Panc1 (cell line): Measurements from ENCODE around the gene DUSP14. TPM values are rescaled to one million over a fixed set of nuclear protein-coding genes. Genes with fewer than 3 reads are reported as not detected.
A peak's percentile ranks its signal among the peaks of the same experiment; 100 is the strongest.

Experiments used
- ATAC-seq: fragments of 200-7000 bp; cut with Tn5 transposase; 2 replicates; pipeline ENCODE4 v1.9.1; 2020; ENCODE audit warnings: mild to moderate bottlenecking, moderate library complexity
- BruUV-seq: library from RNA; stranded (reverse); fragments of 400-500 nt; replicated peaks from 2 replicates; lab custom pipeline; 2021; lab: Mats Ljungman, UMichigan
- CTCF ChIA-PET: fragments of 300-600 bp; sonication (Branson Sonifier 250); formaldehyde crosslinking; loops from one replicate; lab custom pipeline; 2022; ENCODE audit warnings: antibody characterized with exemption; lab: Charles Lee
- POLR2A ChIA-PET: fragments of 300-600 bp; sonication (Branson Sonifier 250); formaldehyde crosslinking; loops from one replicate; lab custom pipeline; 2022; ENCODE audit warnings: antibody characterized with exemption; lab: Charles Lee
- DNase-seq: peaks from one replicate; pipeline ENCODE4 v3.0.0-alpha.2; 2010; ENCODE audit warnings: low read depth, low spot score
- H3K27ac ChIP-seq: 2 replicates; pipeline ENCODE4 v1.5.1; 2011; ENCODE audit warnings: mild to moderate bottlenecking, low read length, inconsistent platforms
- H3K27me3 ChIP-seq: fragments of 200-500 bp; sonication (Bioruptor generic); 2 replicates; pipeline ENCODE4 v1.6.0; 2014; ENCODE audit warnings: low read length, inconsistent platforms; ENCODE audit not compliant: control insufficient read depth, insufficient read depth
- H3K36me3 ChIP-seq: fragments of 200-500 bp; sonication (Bioruptor generic); 2 replicates; pipeline ENCODE4 v1.5.1; 2014; ENCODE audit warnings: inconsistent platforms, mild to moderate bottlenecking, low read length, moderate library complexity; ENCODE audit not compliant: control insufficient read depth, insufficient read depth
- H3K4me1 ChIP-seq: 2 replicates; pipeline ENCODE4 v1.5.1; 2011; ENCODE audit warnings: inconsistent platforms, mild to moderate bottlenecking, low read length, moderate library complexity; ENCODE audit not compliant: control insufficient read depth, insufficient read depth
- H3K4me3 ChIP-seq, 2 experiments: 2 replicates each; pipeline ENCODE4 v1.5.1; 2011 to 2012; ENCODE audit warnings: low read depth in 2 of 2, low read length in 2 of 2, mild to moderate bottlenecking in 2 of 2, inconsistent platforms in 1 of 2, moderate library complexity in 1 of 2
- H3K9me3 ChIP-seq: fragments of 200-500 bp; sonication (Bioruptor generic); 2 replicates; pipeline ENCODE4 v1.5.1; 2014; ENCODE audit warnings: low read depth, mild to moderate bottlenecking, inconsistent platforms, low read length, moderate library complexity; ENCODE audit not compliant: control insufficient read depth, insufficient read depth
- CTCF ChIP-seq: fragments of 450-650 bp; IDR thresholded peaks from 2 replicates; pipeline ENCODE4 v1.5.1; 2017; ENCODE audit warnings: mild to moderate bottlenecking
- POLR2AphosphoS5 ChIP-seq: IDR thresholded peaks from 2 replicates; pipeline ENCODE4 v1.6.1; 2012; ENCODE audit warnings: mild to moderate bottlenecking, low read depth, low read length, moderate library complexity
- REST ChIP-seq, 2 experiments: IDR thresholded peaks; 2 replicates each; pipeline ENCODE4 v1.6.1; 2011 to 2012; ENCODE audit warnings: low read depth in 2 of 2, control low read depth in 1 of 2, low read length in 1 of 2, mild to moderate bottlenecking in 1 of 2, moderate library complexity in 1 of 2; ENCODE audit not compliant: insufficient read depth in 1 of 2
- SIN3A ChIP-seq: IDR thresholded peaks from 2 replicates; pipeline ENCODE4 v1.6.1; 2012; ENCODE audit warnings: low read depth, mild to moderate bottlenecking, low read length, moderate library complexity, borderline replicate concordance; ENCODE audit not compliant: insufficient read depth
- TCF7L2 ChIP-seq: IDR thresholded peaks from 2 replicates; pipeline ENCODE4 v1.6.1; 2011; ENCODE audit warnings: mild to moderate bottlenecking, low read depth, low read length, inconsistent platforms
- in situ Hi-C: cut with HindIII; loops from 2 replicates; pipeline ENCODE4 v1.10.0; 2016; ENCODE audit warnings: low sequenced_read_pairs, low pct_unique_long_range_greater_than_20kb
- intact Hi-C: fragments of 100-400 bp; cut with micrococcal nuclease; formaldehyde crosslinking; loops from one replicate; pipeline ENCODE4 v1.10.0; 2022; ENCODE audit not compliant: unreplicated experiment
- total RNA-seq: library from RNA; stranded (reverse); gene quantifications from one replicate; pipeline ENCODE4 v1.2.1, GENCODE V29; 2021; ENCODE audit not compliant: unreplicated experiment

The DUSP14 gene
- total RNA-seq, 1 experiment from 2014 or later = 23.1 TPM

DNA sequence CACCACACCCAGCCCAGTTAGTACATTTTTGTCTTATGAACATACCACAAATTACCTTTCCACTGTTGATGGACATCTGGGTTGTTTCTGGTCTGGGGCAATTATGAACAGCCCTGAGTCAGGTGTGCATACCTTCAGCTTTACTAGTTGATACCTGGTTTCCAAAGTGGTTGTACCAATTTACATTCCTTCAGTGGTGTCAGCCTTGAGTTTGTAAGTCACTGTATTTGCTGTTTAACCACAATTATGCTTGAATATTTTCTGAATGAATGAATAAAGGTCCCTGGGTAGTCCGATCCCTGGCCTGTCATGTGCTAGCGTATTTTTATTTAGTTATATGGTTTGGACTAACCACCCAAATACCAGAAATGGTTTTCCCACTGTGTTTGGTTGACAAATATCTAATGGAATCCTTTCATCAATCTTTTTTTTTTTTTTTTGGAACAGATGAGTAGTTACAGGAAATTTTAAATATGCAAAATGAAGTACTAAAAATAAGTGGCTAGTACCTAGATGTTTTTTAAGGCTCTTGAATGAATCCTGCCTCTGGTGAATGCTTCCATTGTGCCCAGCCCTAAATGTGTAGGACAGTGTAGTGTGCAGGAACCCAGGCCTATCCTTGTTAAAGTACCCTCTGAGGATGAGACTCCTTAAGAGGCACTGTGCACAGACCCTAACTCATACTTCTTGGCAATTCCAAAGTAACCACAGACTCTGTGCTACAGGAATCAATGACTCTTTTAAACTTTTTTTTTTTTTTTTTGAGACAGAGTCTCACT lies 3.7 kb downstream of the DUSP14 start:
- POLR2A ChIA-PET = no interaction called here
- in situ Hi-C loops = no loop called here
- no peak overlapping the region for H3K4me3 ChIP-seq
- ATAC-seq (no peak), DNase-seq (no peak)
- peaks cover 22% of the 10 kb centered on the region for H3K4me1 ChIP-seq
- CTCF ChIA-PET = no interaction called here
- no peak overlapping the region for H3K27ac ChIP-seq
- H3K36me3 ChIP-seq = no peaks in the 10 kb centered on the region
- BruUV-seq = no TSS peak
- H3K9me3 ChIP-seq = no peaks in the 10 kb centered on the region
- TF ChIP-seq TCF7L2 (no peak), CTCF (no peak), REST (IDR thresholded peaks at IDR 0.05; ENCODE audit: insufficient read depth in 1 of 2, low read depth in 2 of 2, low read length in 1 of 2) (no peak), SIN3A (no peak), POLR2AphosphoS5 (no peak)
- intact Hi-C loops = no loop called here
- H3K27me3 ChIP-seq = no peaks in the 10 kb centered on the region

DNA sequence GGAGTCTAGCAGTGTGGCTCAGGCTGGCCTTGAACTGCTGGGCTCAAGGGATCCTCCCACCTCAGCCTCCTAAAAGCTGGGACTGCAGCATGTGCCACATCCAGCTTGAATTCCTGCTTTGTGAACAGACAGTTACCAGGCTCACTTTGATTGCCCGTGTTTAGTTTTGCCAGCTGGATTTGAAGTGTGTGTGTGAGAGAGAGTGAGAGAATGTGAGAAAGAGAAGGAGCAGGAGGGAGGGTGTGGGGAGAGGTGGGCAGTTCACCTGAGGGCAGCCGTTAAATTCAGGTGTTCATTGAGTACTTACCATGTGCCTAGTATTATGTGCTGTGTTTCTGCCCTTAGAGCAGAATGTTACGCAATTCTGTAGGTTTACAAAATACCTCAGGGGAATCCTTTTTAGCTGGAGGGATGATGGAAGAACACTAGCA lies 4.7 kb downstream of the DUSP14 start:
- CTCF ChIA-PET = no interaction called here
- intact Hi-C loops = no loop called here

More for the DNA sequence above, 4.7 kb downstream of the DUSP14 start:
- DNase-seq (no peak), ATAC-seq (no peak)
- peaks cover 22% of the 10 kb centered on the region for H3K4me1 ChIP-seq
- BruUV-seq = no TSS peak
- no peak for TF ChIP-seq SIN3A
- TF ChIP-seq TCF7L2 = no peak
- no peak for TF ChIP-seq REST (IDR thresholded peaks at IDR 0.05; ENCODE audit: insufficient read depth in 1 of 2, low read depth in 2 of 2, low read length in 1 of 2)
- no peak for TF ChIP-seq CTCF
- no peak for TF ChIP-seq POLR2AphosphoS5
- in situ Hi-C loops = no loop called here
- peak overlapping the region; percentile 21; the same call in 1 of the 2 replicates for H3K27ac ChIP-seq
- no peaks in the 10 kb centered on the region for H3K36me3 ChIP-seq
- H3K27me3 ChIP-seq = no peaks in the 10 kb centered on the region
- no peak overlapping the region for H3K4me3 ChIP-seq
- H3K9me3 ChIP-seq = no peaks in the 10 kb centered on the region
- POLR2A ChIA-PET = interaction anchor here (0.6 kb wide), 2 partner anchors 12 to 21 kb away, joined by 3 read pairs; no protein-coding TSS in a partner anchor
